ENCODE measurements around the gene MRPL40.

MRPL40 gene

GRCh38 chr22:19432133-19432851 is at the start of gene MRPL40:
TSS of gene MRPL40 (plus strand) at chr22:19432545. CDS start at chr22:19432555, 10 bp downstream.
- Histone ChIP-seq H3K27ac (ENCODE audit: extremely low read depth, low read depth, low read length) (peak within 1 kb of the TSS; percentile 67), H3K9me3 (ENCODE audit: control insufficient read depth, insufficient read depth, low read depth, low read length) (no peaks in the 10 kb centered on the region), H3K4me3 (ENCODE audit: low read depth, low read length) (peak within 1 kb of the TSS; percentile 90), H3K36me3 (ENCODE audit: control insufficient read depth in 2 of 2, insufficient read depth in 1 of 2, low read length in 2 of 2) (peaks cover 3 to 45% of the 10 kb centered on the region in 2 experiments; a peak in 2 of 3 replicates), H3K4me1 (ENCODE audit: control insufficient read depth, insufficient read depth, low read length) (no peaks in the 10 kb centered on the region; the same call in 1 of the 2 replicates)
- ChIA-PET POLR2A (interaction anchor here (0.6 to 3.7 kb wide), 12 partner anchors 12 to 258 kb away, joined by 3 to 22 read pairs (median 4); partner anchors contain the start of genes C22orf39, CDC45, SLC25A1 and UFD1), CTCF (interaction anchor here (0.6 kb wide), 1 partner anchor 251 kb away, joined by 3 read pairs; no protein-coding TSS in a partner anchor)
- TF ChIP-seq, protein P1, sequence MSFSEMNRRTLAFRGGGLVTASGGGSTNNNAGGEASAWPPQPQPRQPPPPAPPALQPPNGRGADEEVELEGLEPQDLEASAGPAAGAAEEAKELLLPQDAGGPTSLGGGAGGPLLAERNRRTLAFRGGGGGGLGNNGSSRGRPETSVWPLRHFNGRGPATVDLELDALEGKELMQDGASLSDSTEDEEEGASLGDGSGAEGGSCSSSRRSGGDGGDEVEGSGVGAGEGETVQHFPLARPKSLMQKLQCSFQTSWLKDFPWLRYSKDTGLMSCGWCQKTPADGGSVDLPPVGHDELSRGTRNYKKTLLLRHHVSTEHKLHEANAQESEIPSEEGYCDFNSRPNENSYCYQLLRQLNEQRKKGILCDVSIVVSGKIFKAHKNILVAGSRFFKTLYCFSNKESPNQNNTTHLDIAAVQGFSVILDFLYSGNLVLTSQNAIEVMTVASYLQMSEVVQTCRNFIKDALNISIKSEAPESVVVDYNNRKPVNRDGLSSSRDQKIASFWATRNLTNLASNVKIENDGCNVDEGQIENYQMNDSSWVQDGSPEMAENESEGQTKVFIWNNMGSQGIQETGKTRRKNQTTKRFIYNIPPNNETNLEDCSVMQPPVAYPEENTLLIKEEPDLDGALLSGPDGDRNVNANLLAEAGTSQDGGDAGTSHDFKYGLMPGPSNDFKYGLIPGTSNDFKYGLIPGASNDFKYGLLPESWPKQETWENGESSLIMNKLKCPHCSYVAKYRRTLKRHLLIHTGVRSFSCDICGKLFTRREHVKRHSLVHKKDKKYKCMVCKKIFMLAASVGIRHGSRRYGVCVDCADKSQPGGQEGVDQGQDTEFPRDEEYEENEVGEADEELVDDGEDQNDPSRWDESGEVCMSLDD (tag by site-specific recombination; IDR thresholded peaks at IDR 0.05) = peak; percentile 61; the same call in 1 of the 2 replicates
- no peak for TF ChIP-seq TSHZ1 (tag by site-specific recombination; IDR thresholded peaks at IDR 0.05; ENCODE audit: borderline replicate concordance)
- TF ChIP-seq ZNF747 (tag by site-specific recombination; IDR thresholded peaks at IDR 0.05) = no peak
- TF ChIP-seq ZNF26 (tag by site-specific recombination; IDR thresholded peaks at IDR 0.05) = no peak
- TF ChIP-seq PBX3 (CRISPR knock-in tag; IDR thresholded peaks at IDR 0.05) = peak; percentile 87; the same call in 1 of the 2 replicates
- TF ChIP-seq ZNF837 (tag by site-specific recombination; IDR thresholded peaks at IDR 0.05) = peak; percentile 13; the same call in 1 of the 2 replicates
- TF ChIP-seq BCL11A (tag by site-specific recombination; IDR thresholded peaks at IDR 0.05; ENCODE audit: low read depth) = peak; percentile 84
- no peak for TF ChIP-seq ZNF155 (tag by site-specific recombination; IDR thresholded peaks at IDR 0.05)
- peak; percentile 92 for TF ChIP-seq GLIS2 (tag by site-specific recombination; IDR thresholded peaks at IDR 0.05)
- peak; percentile 84 for TF ChIP-seq KLF10 (tag by site-specific recombination; IDR thresholded peaks at IDR 0.05)
- TF ChIP-seq, protein P2, sequence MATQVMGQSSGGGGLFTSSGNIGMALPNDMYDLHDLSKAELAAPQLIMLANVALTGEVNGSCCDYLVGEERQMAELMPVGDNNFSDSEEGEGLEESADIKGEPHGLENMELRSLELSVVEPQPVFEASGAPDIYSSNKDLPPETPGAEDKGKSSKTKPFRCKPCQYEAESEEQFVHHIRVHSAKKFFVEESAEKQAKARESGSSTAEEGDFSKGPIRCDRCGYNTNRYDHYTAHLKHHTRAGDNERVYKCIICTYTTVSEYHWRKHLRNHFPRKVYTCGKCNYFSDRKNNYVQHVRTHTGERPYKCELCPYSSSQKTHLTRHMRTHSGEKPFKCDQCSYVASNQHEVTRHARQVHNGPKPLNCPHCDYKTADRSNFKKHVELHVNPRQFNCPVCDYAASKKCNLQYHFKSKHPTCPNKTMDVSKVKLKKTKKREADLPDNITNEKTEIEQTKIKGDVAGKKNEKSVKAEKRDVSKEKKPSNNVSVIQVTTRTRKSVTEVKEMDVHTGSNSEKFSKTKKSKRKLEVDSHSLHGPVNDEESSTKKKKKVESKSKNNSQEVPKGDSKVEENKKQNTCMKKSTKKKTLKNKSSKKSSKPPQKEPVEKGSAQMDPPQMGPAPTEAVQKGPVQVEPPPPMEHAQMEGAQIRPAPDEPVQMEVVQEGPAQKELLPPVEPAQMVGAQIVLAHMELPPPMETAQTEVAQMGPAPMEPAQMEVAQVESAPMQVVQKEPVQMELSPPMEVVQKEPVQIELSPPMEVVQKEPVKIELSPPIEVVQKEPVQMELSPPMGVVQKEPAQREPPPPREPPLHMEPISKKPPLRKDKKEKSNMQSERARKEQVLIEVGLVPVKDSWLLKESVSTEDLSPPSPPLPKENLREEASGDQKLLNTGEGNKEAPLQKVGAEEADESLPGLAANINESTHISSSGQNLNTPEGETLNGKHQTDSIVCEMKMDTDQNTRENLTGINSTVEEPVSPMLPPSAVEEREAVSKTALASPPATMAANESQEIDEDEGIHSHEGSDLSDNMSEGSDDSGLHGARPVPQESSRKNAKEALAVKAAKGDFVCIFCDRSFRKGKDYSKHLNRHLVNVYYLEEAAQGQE (tag by site-specific recombination; IDR thresholded peaks at IDR 0.05) = no peak
- no peak for TF ChIP-seq ZNF416 (tag by site-specific recombination; IDR thresholded peaks at IDR 0.05)
- no peak for TF ChIP-seq ZNF48 (tag by site-specific recombination; IDR thresholded peaks at IDR 0.05)
- 0 out of 2 replicates have a peak, but pooled peaks have one; percentile 53 for TF ChIP-seq ZNF148 (tag by site-specific recombination; IDR thresholded peaks at IDR 0.05; ENCODE audit: borderline replicate concordance)
- no peak for TF ChIP-seq ZNF404 (tag by site-specific recombination; IDR thresholded peaks at IDR 0.05)
- TF ChIP-seq, protein P3, sequence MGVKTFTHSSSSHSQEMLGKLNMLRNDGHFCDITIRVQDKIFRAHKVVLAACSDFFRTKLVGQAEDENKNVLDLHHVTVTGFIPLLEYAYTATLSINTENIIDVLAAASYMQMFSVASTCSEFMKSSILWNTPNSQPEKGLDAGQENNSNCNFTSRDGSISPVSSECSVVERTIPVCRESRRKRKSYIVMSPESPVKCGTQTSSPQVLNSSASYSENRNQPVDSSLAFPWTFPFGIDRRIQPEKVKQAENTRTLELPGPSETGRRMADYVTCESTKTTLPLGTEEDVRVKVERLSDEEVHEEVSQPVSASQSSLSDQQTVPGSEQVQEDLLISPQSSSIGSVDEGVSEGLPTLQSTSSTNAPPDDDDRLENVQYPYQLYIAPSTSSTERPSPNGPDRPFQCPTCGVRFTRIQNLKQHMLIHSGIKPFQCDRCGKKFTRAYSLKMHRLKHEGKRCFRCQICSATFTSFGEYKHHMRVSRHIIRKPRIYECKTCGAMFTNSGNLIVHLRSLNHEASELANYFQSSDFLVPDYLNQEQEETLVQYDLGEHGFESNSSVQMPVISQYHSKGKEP (tag by site-specific recombination; IDR thresholded peaks at IDR 0.05) = no peak
- TF ChIP-seq ZNF596 (tag by site-specific recombination; IDR thresholded peaks at IDR 0.05) = peak; percentile 62; the same call in 1 of the 2 replicates
- TF ChIP-seq KLF8 (tag by site-specific recombination; IDR thresholded peaks at IDR 0.05) = peak; percentile 99
- TF ChIP-seq ZNF433 (tag by site-specific recombination; IDR thresholded peaks at IDR 0.05; ENCODE audit: low read depth) = no peak
